GM19239 (cell line): ENCODE data around the gene UBASH3A.

Experiments
- DNase-seq: peaks from one replicate; pipeline ENCODE4 v3.0.0; 2011; ENCODE audit warnings: low spot score; ENCODE audit not compliant: insufficient read length
- FAIRE-seq: peaks from 2 replicates; lab custom pipeline; 2011; peaks lifted over from hg19 to GRCh38; lab: Jason Lieb, UNC

UBASH3A gene

DNA sequence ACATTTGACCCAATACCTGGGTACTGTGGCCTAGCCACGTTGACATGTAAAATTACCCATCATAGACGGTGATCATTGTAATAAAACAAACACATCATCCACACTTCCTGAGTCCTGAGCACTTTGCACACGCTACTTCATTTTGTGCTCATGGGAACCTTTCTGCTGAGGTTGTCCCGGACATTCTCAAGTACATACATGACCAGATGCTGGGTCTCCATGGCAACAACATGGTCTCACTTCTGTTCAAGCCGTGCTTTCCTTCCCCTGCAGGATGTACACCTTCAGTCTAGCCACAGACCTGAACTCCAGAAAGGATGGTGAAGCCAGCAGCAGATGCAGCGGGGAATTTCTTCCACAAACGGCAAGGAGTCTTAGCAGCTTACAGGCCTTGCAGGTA lies 22.7 kb downstream of the UBASH3A start:
- DNase-seq (no peak), FAIRE-seq (peak; percentile 54)

DNA sequence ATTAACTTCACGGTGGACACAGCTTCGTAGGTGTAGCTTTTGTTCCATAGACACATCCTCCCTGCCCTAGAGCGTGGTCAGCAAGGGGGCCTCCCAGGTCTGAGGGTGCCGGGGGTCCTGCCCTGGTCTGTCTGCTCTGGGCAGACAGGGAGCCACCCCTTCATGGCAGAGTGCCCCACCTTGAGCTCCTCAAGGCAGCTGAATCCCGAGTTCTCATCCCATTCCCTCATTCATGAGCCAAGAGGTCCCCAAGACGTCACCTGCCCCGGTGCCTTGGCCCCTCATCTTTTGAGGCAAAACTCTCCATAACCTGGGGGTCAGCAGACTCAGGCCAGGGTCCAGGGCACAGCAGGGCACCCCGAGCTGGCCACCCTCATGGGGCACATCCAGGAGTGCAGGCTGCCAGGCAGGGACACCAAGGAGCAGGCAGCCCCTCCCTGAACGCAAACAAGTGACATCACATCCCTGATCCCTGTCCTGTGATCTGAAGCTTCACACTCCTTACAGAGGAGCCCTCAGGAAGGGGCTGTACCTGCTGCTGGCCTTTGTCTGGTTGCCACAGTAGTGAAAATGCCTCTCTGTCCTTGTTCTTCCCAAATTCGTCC lies 23.3 kb downstream of the UBASH3A start:
- FAIRE-seq (no peak), DNase-seq (no peak)

- DNase-seq: no peak
- FAIRE-seq: no peak
Observed at GRCh38 chr21:42427809-42428419, 24.2 kb downstream of the UBASH3A start.

DNA sequence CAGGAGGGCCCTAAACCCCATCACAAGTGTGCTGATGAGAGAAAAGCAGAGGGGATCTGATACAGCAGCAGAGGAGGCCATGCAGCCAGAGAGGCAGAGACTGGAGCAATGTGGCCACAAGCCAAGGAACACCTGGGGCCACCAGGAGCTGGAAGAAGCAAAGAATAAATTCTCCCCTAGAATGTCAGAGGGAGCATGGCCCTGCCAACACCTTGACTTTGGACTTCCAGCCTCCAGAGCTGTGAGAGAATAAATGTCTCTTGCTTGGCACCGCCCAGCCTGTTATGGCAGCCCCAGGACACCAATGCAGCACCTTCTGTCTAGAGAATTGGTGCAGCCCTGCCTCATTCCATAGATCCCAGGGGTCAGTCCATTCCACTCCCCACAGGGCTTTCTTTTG lies 25.3 kb downstream of the UBASH3A start:
- no peak for DNase-seq
- FAIRE-seq: no peak

- DNase-seq (no peak), FAIRE-seq (no peak)
Observed at GRCh38 chr21:42429856-42430255, 26.2 kb downstream of the UBASH3A start.

DNA sequence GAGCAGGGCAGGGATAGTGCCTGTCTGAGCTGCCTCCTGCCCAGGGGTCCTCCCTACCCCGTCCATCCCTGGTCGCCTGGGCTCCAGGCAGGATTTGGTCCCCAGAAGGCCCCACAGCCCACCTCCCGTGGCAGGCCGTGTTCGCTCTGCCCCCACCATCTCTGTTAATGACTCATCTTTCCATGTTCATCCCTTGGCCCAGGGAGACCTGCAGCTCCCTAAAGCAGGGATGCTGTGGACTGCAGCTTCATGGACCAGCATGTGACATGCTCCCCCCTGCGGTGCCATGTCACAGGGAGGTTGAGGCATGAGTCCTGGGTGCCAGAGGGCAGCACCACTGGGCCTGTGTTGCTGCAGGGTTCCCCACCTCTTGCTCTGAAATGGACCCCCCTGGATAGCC lies 26.8 kb downstream of the UBASH3A start:
- FAIRE-seq (no peak), DNase-seq (no peak)

GRCh38 chr21:42431196-42431595 lies 27.5 kb downstream of the UBASH3A start:
- FAIRE-seq: no peak
- no peak for DNase-seq

- DNase-seq (no peak), FAIRE-seq (no peak)
Observed at GRCh38 chr21:42432695-42433094, 29.0 kb downstream of the UBASH3A start.

DNA sequence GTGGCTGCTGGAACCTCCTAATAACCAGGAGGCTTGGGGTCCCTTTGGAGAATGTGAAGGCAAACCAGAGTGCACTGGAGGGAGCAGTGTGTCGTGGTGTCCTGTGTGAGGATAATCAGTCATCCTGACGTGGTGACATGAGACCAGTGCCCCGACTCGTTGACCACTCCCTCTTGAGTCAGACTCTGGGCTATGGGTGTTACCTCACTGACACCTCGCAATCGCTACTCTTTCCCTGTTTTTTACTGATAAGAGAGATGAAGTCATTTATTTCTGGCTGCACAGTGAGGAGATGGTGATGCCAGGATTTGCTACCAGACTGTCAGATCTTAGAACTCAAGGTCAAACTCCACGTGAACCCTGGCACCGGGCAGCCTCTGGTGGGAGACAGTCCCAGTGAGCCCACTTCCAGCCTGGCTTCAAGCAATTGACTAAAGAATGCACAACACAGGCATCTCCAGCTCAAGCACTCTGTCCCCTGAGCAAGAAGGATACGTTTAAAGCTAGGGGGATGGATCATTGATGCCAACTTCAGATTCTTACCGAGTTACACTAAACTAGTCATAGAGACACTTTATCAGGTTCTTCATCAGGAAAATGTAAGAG lies 30.3 kb downstream of the UBASH3A start:
- FAIRE-seq: no peak
- no peak for DNase-seq

DNA sequence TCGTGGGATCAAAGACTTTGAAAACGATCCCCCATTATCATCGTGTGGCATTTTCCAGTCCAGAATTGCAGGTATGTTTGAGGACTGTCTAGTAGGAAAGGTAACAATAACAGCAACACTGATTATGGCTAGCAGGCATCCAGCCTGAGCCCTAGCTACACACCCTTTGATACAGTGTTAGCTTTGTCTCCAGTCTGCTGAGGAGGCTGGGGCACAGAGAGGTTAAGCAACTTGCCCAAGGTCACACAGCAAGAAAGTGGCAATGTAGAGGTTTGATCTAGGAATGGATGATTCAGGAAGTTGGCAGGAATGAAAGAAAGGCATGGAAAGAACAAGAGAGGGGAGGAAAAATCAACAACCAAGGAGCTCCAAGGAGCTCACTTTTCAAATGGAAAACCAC lies 31.2 kb downstream of the UBASH3A start:
- DNase-seq (no peak), FAIRE-seq (no peak)

DNA sequence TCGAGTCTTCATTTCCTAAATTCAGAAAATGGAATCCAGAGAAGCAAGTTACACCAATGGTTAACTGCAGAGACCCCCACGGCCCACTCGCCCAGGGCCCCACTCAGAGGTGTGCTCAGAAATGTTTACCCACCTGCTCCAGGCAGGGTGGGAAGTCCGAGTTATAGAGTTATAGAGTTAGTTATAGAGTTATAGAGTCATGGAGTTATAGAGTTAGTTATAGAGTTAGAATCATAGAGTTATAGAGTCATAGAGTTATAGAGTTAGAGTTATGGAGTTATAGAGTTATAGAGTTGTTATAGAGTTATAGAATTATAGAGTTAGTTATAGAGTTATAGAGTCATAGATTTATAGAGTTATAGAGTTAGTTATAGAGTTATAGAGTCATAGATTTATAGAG lies 31.7 kb downstream of the UBASH3A start:
- no peak for DNase-seq
- FAIRE-seq: no peak

GRCh38 chr21:42435833-42436232 lies 32.1 kb downstream of the UBASH3A start:
- DNase-seq: no peak

GRCh38 chr21:42436914-42437313 lies 33.2 kb downstream of the UBASH3A start:
- DNase-seq (no peak), FAIRE-seq (no peak)

More at GRCh38 chr21:42435833-42436232, 32.1 kb downstream of the UBASH3A start:
- FAIRE-seq: no peak

DNA sequence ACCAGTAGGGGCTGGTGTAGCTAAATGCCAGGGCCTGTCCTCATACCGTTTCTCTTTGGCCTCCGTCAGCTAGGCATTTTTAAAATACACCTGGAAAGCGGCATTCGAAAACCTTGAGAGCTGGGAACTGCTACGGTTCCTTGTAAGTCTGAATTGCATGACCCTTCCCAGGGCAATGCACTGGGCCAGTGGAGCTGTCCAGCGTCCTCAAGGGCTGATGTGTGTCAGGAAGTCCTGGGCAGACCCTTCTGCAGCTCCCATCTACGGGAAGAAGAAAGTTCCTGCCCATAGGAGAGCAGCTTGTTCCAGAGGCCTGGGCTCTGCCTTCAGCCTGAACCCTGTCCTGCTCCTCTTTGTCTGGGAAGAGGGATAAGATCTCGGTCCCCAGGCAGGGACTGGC lies 34.1 kb downstream of the UBASH3A start:
- FAIRE-seq (no peak), DNase-seq (no peak)

DNA sequence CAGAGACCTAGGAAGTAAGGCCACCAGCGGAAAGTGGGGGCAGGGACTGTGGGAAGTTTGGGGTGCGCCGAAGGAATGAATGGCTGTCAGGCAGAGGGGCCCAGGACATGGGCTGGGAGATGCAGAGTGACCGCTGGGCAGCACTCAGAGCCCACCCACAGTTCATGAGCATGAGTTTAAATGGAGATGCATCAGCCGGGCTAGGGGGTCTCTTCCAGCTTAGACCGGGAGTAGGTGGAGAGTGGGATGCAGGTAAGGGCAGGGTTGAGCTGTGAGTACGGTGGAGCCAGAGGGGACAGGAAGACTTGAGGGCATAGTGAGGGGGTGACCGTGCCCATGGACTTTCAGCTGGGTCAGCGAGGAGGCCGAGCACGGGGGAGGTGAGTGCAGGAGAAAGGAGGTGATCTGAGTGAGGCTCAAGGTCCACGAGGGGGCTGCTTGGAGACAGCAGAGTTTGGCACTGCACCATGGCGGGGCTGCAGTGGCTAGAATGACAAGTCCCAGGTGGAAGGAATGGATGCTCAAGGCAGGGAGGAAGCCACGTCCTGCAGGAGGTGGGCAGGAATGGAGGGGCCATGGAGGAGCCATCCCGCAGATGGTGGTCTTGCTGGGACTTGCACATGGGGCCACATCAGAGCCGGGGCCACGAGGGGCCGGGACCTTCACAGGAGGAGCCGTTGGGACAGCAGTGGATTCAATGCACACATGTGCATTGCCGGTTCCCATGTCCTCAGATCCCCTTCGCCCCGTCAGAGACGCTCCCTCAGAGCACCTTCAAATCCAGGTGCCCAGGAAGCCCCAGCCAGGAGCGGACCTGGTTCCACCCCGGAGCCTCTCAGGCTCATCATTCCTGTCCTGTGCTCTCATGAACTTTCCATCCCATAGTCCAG lies 34.9 kb downstream of the UBASH3A start:
- no peak for FAIRE-seq

GRCh38 chr21:42439284-42440186 lies 35.8 kb downstream of the UBASH3A start:
- FAIRE-seq: peak; percentile 62
- DNase-seq: no peak

More for the DNA sequence above, 34.9 kb downstream of the UBASH3A start:
- DNase-seq: no peak

DNA sequence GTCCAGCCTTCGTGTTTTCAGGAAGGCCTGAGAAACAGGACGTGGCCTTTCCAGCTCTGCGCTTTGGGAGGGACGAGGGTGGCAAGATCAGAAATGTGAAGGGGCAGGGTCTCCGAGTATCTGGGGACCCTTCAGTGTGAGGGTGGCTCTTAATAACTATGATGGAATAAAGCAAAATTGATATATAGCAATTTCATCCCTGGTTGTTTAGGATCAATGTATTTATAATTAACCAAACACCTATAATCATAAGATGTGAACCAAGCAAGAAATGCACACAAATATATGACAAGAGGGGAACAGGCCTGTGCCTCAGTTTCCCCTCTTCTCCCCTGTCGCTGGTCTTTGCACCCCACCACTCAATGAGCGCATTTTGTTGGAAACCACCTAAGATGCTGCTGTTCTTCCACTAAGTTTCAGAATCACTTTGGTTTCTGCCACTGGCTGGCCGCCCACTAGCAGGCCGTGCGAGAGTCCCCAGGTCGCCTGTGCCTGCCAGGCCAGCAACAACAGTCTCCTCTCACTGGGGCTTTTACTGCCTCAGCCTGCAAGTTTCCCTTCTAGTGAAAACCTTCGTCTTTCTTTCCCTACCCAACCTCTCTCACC lies 36.6 kb downstream of the UBASH3A start:
- FAIRE-seq (peak; percentile 87), DNase-seq (peak; percentile 60)

DNA sequence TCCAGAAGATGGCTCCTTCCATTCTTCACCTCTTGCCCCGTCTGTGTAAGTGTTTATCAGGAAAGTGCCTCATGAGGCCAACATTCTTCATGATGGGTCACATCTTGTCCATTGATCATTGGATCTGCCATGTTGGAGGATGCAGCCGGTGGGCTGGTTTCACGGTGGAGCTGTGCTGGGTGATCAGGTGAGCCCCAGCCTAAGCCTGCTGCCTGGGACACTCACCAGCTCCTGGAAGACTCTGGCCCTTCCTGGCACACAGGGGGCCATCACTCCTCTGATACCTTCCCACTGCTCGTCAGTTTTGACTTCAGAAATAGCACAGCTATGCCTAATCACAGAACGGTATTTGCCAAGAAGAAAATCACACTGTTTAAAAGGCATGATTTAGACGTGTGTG lies 38.3 kb downstream of the UBASH3A start:
- FAIRE-seq: no peak
- DNase-seq: no peak

- FAIRE-seq (no peak), DNase-seq (no peak)
Observed at GRCh38 chr21:42443181-42443785, 39.6 kb downstream of the UBASH3A start.
